NCI-H748 (cell line): ENCODE results near the gene SMPX.

Experiments
- DNase-seq: peaks from one replicate; lab custom pipeline; 2025; ENCODE audit not compliant: unreplicated experiment; lab: John Stamatoyannopoulos, UW

Gene SMPX

GRCh38 chrX:21715825-21716224 is 42.1 kb downstream of the SMPX start:
- no peak for DNase-seq

- DNase-seq = no peak
Observed at GRCh38 chrX:21715337-21715736, 42.6 kb downstream of the SMPX start.

GRCh38 chrX:21711848-21712197 is 46.1 kb downstream of the SMPX start:
- DNase-seq = no peak

GRCh38 chrX:21711129-21711847 is 46.6 kb downstream of the SMPX start:
- DNase-seq = no peak

- no peak for DNase-seq
Observed at GRCh38 chrX:21708116-21708515, 49.8 kb downstream of the SMPX start.

GRCh38 chrX:21705225-21705624 is 52.7 kb downstream of the SMPX start:
- no peak for DNase-seq

GRCh38 chrX:21702725-21703124 is 55.2 kb downstream of the SMPX start:
- DNase-seq = peak; percentile 6

- peak; percentile 85 for DNase-seq
Observed at GRCh38 chrX:21700967-21701366, 56.9 kb downstream of the SMPX start.

GRCh38 chrX:21700275-21700674 is 57.6 kb downstream of the SMPX start:
- no peak for DNase-seq

GRCh38 chrX:21699136-21699535 is 58.8 kb downstream of the SMPX start:
- no peak for DNase-seq

GRCh38 chrX:21698272-21698671 is 59.6 kb downstream of the SMPX start:
- DNase-seq = no peak

GRCh38 chrX:21691512-21692018 is 66.4 kb downstream of the SMPX start:
- no peak for DNase-seq

- no peak for DNase-seq
Observed at GRCh38 chrX:21683941-21684340, 74.0 kb downstream of the SMPX start.

GRCh38 chrX:21678048-21678612 is 79.8 kb downstream of the SMPX start:
- no peak for DNase-seq

GRCh38 chrX:21675931-21676330 is 82.0 kb downstream of the SMPX start:
- no peak for DNase-seq

- DNase-seq = no peak
Observed at GRCh38 chrX:21674430-21675186, 83.3 kb downstream of the SMPX start.

- no peak for DNase-seq
Observed at GRCh38 chrX:21666679-21667078, 91.2 kb downstream of the SMPX start.

- no peak for DNase-seq
Observed at GRCh38 chrX:21666252-21666651, 91.7 kb downstream of the SMPX start.

GRCh38 chrX:21662761-21663160 is 95.2 kb downstream of the SMPX start:
- no peak for DNase-seq

- DNase-seq = no peak
Observed at GRCh38 chrX:21661316-21661715, 96.6 kb downstream of the SMPX start.

- no peak for DNase-seq
Observed at GRCh38 chrX:21660156-21660555, 97.8 kb downstream of the SMPX start.

GRCh38 chrX:21659320-21659719 is 98.6 kb downstream of the SMPX start:
- DNase-seq = no peak
